ENCODE data around the gene DRGX.

Gene DRGX

GRCh38 chr10:49344840-49345239, 51.0 kb downstream of the DRGX start:
- DNase-seq (ENCODE audit: insufficient read length, low spot score), result no peak
- TF ChIP-seq PAX5 (IDR thresholded peaks at IDR 0.05; ENCODE audit: insufficient read depth, low read length, severe bottlenecking) (no peak), POLR2A (IDR thresholded peaks at IDR 0.05; ENCODE audit: low read depth, low read length) (no peak), POU2F2 (IDR thresholded peaks at IDR 0.05; ENCODE audit: low read depth, low read length) (no peak), SPI1 (IDR thresholded peaks at IDR 0.05; ENCODE audit: low read depth, low read length) (no peak), POLR2AphosphoS5 (IDR thresholded peaks at IDR 0.05; ENCODE audit: low read depth, low read length) (no peak), TAF1 (IDR thresholded peaks at IDR 0.05; ENCODE audit: low read depth, low read length) (no peak)
- no peak for FAIRE-seq

GRCh38 chr10:49338604-49339003, 57.3 kb downstream of the DRGX start:
- DNase-seq (ENCODE audit: insufficient read length, low spot score), result no peak
- TF ChIP-seq POLR2A (IDR thresholded peaks at IDR 0.05; ENCODE audit: low read depth, low read length) (no peak), TAF1 (IDR thresholded peaks at IDR 0.05; ENCODE audit: low read depth, low read length) (no peak), SPI1 (IDR thresholded peaks at IDR 0.05; ENCODE audit: low read depth, low read length) (no peak), POU2F2 (IDR thresholded peaks at IDR 0.05; ENCODE audit: low read depth, low read length) (no peak), POLR2AphosphoS5 (IDR thresholded peaks at IDR 0.05; ENCODE audit: low read depth, low read length) (no peak), PAX5 (IDR thresholded peaks at IDR 0.05; ENCODE audit: insufficient read depth, low read length, severe bottlenecking) (no peak)
- no peak for FAIRE-seq

- no peak for FAIRE-seq
- no peak for TF ChIP-seq POU2F2 (IDR thresholded peaks at IDR 0.05; ENCODE audit: low read depth, low read length)
- TF ChIP-seq TAF1 (IDR thresholded peaks at IDR 0.05; ENCODE audit: low read depth, low read length), result no peak
- no peak for TF ChIP-seq POLR2A (IDR thresholded peaks at IDR 0.05; ENCODE audit: low read depth, low read length)
- TF ChIP-seq PAX5 (IDR thresholded peaks at IDR 0.05; ENCODE audit: insufficient read depth, low read length, severe bottlenecking), result no peak
- no peak for TF ChIP-seq SPI1 (IDR thresholded peaks at IDR 0.05; ENCODE audit: low read depth, low read length)
- no peak for TF ChIP-seq POLR2AphosphoS5 (IDR thresholded peaks at IDR 0.05; ENCODE audit: low read depth, low read length)
- no peak for DNase-seq (ENCODE audit: insufficient read length, low spot score)
These were observed 60.4 kb downstream of the DRGX start for GRCh38 chr10:49335364-49335972.

- TF ChIP-seq POLR2AphosphoS5 (IDR thresholded peaks at IDR 0.05; ENCODE audit: low read depth, low read length) (no peak), SPI1 (IDR thresholded peaks at IDR 0.05; ENCODE audit: low read depth, low read length) (no peak), POU2F2 (IDR thresholded peaks at IDR 0.05; ENCODE audit: low read depth, low read length) (no peak), POLR2A (IDR thresholded peaks at IDR 0.05; ENCODE audit: low read depth, low read length) (no peak), TAF1 (IDR thresholded peaks at IDR 0.05; ENCODE audit: low read depth, low read length) (no peak)
- no peak for DNase-seq (ENCODE audit: insufficient read length, low spot score)
- FAIRE-seq, result no peak
These were observed 60.9 kb downstream of the DRGX start for GRCh38 chr10:49334964-49335363.

- no peak for TF ChIP-seq POU2F2 (IDR thresholded peaks at IDR 0.05; ENCODE audit: low read depth, low read length)
- no peak for TF ChIP-seq TAF1 (IDR thresholded peaks at IDR 0.05; ENCODE audit: low read depth, low read length)
- no peak for TF ChIP-seq POLR2A (IDR thresholded peaks at IDR 0.05; ENCODE audit: low read depth, low read length)
- TF ChIP-seq SPI1 (IDR thresholded peaks at IDR 0.05; ENCODE audit: low read depth, low read length), result no peak
- TF ChIP-seq POLR2AphosphoS5 (IDR thresholded peaks at IDR 0.05; ENCODE audit: low read depth, low read length), result no peak
- no peak for TF ChIP-seq PAX5 (IDR thresholded peaks at IDR 0.05; ENCODE audit: insufficient read depth, low read length, severe bottlenecking)
- FAIRE-seq (no peak), DNase-seq (ENCODE audit: insufficient read length, low spot score) (no peak)
These were observed 62.7 kb downstream of the DRGX start for GRCh38 chr10:49333192-49333591.

- no peak for FAIRE-seq
These were observed 63.1 kb downstream of the DRGX start for GRCh38 chr10:49332768-49333167.

GRCh38 chr10:49332333-49332732, 63.6 kb downstream of the DRGX start:
- TF ChIP-seq TAF1 (IDR thresholded peaks at IDR 0.05; ENCODE audit: low read depth, low read length) (no peak), SPI1 (IDR thresholded peaks at IDR 0.05; ENCODE audit: low read depth, low read length) (no peak), POLR2A (IDR thresholded peaks at IDR 0.05; ENCODE audit: low read depth, low read length) (no peak), PAX5 (IDR thresholded peaks at IDR 0.05; ENCODE audit: insufficient read depth, low read length, severe bottlenecking) (no peak), POLR2AphosphoS5 (IDR thresholded peaks at IDR 0.05; ENCODE audit: low read depth, low read length) (no peak), POU2F2 (IDR thresholded peaks at IDR 0.05; ENCODE audit: low read depth, low read length) (no peak)
- no peak for DNase-seq (ENCODE audit: insufficient read length, low spot score)
- no peak for FAIRE-seq

More at GRCh38 chr10:49332768-49333167, 63.1 kb downstream of the DRGX start:
- TF ChIP-seq PAX5 (IDR thresholded peaks at IDR 0.05; ENCODE audit: insufficient read depth, low read length, severe bottlenecking) (no peak), TAF1 (IDR thresholded peaks at IDR 0.05; ENCODE audit: low read depth, low read length) (no peak), SPI1 (IDR thresholded peaks at IDR 0.05; ENCODE audit: low read depth, low read length) (no peak), POLR2AphosphoS5 (IDR thresholded peaks at IDR 0.05; ENCODE audit: low read depth, low read length) (no peak), POU2F2 (IDR thresholded peaks at IDR 0.05; ENCODE audit: low read depth, low read length) (no peak), POLR2A (IDR thresholded peaks at IDR 0.05; ENCODE audit: low read depth, low read length) (no peak)
- no peak for DNase-seq (ENCODE audit: insufficient read length, low spot score)

GRCh38 chr10:49331431-49331830, 64.5 kb downstream of the DRGX start:
- FAIRE-seq, result no peak
- DNase-seq (ENCODE audit: insufficient read length, low spot score), result no peak
- TF ChIP-seq SPI1 (IDR thresholded peaks at IDR 0.05; ENCODE audit: low read depth, low read length) (no peak), TAF1 (IDR thresholded peaks at IDR 0.05; ENCODE audit: low read depth, low read length) (no peak), POLR2AphosphoS5 (IDR thresholded peaks at IDR 0.05; ENCODE audit: low read depth, low read length) (no peak), POLR2A (IDR thresholded peaks at IDR 0.05; ENCODE audit: low read depth, low read length) (no peak)

GRCh38 chr10:49330127-49330665, 65.7 kb downstream of the DRGX start:
- no peak for TF ChIP-seq POLR2A (IDR thresholded peaks at IDR 0.05; ENCODE audit: low read depth, low read length)
- TF ChIP-seq PAX5 (IDR thresholded peaks at IDR 0.05; ENCODE audit: insufficient read depth, low read length, severe bottlenecking), result no peak
- no peak for TF ChIP-seq SPI1 (IDR thresholded peaks at IDR 0.05; ENCODE audit: low read depth, low read length)
- no peak for TF ChIP-seq POU2F2 (IDR thresholded peaks at IDR 0.05; ENCODE audit: low read depth, low read length)
- TF ChIP-seq TAF1 (IDR thresholded peaks at IDR 0.05; ENCODE audit: low read depth, low read length), result no peak
- FAIRE-seq, result no peak

GRCh38 chr10:49329146-49329505, 66.8 kb downstream of the DRGX start:
- FAIRE-seq, result no peak
- no peak for TF ChIP-seq POU2F2 (IDR thresholded peaks at IDR 0.05; ENCODE audit: low read depth, low read length)
- no peak for TF ChIP-seq PAX5 (IDR thresholded peaks at IDR 0.05; ENCODE audit: insufficient read depth, low read length, severe bottlenecking)
- TF ChIP-seq POLR2A (IDR thresholded peaks at IDR 0.05; ENCODE audit: low read depth, low read length), result no peak
- no peak for TF ChIP-seq SPI1 (IDR thresholded peaks at IDR 0.05; ENCODE audit: low read depth, low read length)
- TF ChIP-seq TAF1 (IDR thresholded peaks at IDR 0.05; ENCODE audit: low read depth, low read length), result no peak
- no peak for TF ChIP-seq POLR2AphosphoS5 (IDR thresholded peaks at IDR 0.05; ENCODE audit: low read depth, low read length)
- DNase-seq (ENCODE audit: insufficient read length, low spot score), result no peak

More at GRCh38 chr10:49330127-49330665, 65.7 kb downstream of the DRGX start:
- DNase-seq (ENCODE audit: insufficient read length, low spot score), result no peak

Measured in GM12891 (cell line).